ENCODE results near the gene CAPN14.

The CAPN14 gene

DNA sequence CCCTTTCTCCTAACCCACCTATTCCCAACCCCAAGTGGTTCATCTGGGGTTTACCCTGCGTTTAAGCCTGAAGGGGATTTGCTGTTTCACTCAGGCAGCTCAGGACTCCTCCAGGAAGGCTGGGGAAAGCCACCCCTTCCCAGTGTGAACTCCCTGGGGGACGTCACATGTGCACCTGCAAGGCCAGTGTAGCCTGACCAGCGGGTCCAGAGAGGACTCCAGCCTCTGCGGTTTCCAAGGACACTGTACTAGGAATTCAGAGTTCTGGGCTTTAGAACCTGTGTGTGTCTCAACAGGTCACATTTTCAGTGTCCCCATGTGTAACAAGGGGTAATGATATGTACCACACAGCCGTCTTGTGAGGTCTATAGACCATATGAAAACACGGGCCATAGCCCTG is 34.5 kb upstream of the CAPN14 start:
- Histone ChIP-seq H3K4me3 (ENCODE audit: low read depth, low read length) (no peak overlapping the region), H3K4me1 (ENCODE audit: control insufficient read depth, insufficient read depth, low read length) (0 out of 2 replicates have a peak, but pooled peaks cover 4% of the 10 kb centered on the region), H3K9me3 (ENCODE audit: control insufficient read depth, insufficient read depth, low read depth, low read length) (no peaks in the 10 kb centered on the region), H3K36me3 (ENCODE audit: control insufficient read depth in 2 of 2, insufficient read depth in 1 of 2, low read length in 2 of 2) (peaks cover 0 to 21% of the 10 kb centered on the region in 2 experiments; a peak in 1 of 3 replicates), H3K27ac (ENCODE audit: extremely low read depth, low read depth, low read length) (no peak overlapping the region)
- POLR2A ChIA-PET = no interaction called here
- TF ChIP-seq ZNF10 (tag by site-specific recombination; IDR thresholded peaks at IDR 0.05) (no peak), KLF9 (tag by site-specific recombination; IDR thresholded peaks at IDR 0.05; ENCODE audit: low read depth) (no peak), ZNF214 (tag by site-specific recombination; IDR thresholded peaks at IDR 0.05; ENCODE audit: borderline replicate concordance) (no peak), ZNF514 (tag by site-specific recombination; IDR thresholded peaks at IDR 0.05) (no peak), ZNF664 (tag by site-specific recombination; IDR thresholded peaks at IDR 0.05) (no peak), ZNF549 (tag by site-specific recombination; IDR thresholded peaks at IDR 0.05) (no peak), ZNF654 (tag by site-specific recombination; IDR thresholded peaks at IDR 0.05; ENCODE audit: low read depth) (no peak), ZNF416 (tag by site-specific recombination; IDR thresholded peaks at IDR 0.05) (no peak), KLF16 (tag by site-specific recombination; IDR thresholded peaks at IDR 0.05) (no peak), SP3 (tag by site-specific recombination; IDR thresholded peaks at IDR 0.05) (no peak), RBAK (tag by site-specific recombination; IDR thresholded peaks at IDR 0.05) (no peak), ZNF670 (tag by site-specific recombination; IDR thresholded peaks at IDR 0.05; ENCODE audit: low read depth) (no peak), SP7 (tag by site-specific recombination; IDR thresholded peaks at IDR 0.05) (no peak), ZNF433 (tag by site-specific recombination; IDR thresholded peaks at IDR 0.05; ENCODE audit: low read depth) (no peak), ZNF37A (tag by site-specific recombination; IDR thresholded peaks at IDR 0.05) (no peak)
- TF ChIP-seq, protein P1, sequence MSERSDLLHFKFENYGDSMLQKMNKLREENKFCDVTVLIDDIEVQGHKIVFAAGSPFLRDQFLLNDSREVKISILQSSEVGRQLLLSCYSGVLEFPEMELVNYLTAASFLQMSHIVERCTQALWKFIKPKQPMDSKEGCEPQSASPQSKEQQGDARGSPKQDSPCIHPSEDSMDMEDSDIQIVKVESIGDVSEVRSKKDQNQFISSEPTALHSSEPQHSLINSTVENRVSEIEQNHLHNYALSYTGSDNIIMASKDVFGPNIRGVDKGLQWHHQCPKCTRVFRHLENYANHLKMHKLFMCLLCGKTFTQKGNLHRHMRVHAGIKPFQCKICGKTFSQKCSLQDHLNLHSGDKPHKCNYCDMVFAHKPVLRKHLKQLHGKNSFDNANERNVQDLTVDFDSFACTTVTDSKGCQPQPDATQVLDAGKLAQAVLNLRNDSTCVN (tag by site-specific recombination; optimal IDR thresholded peaks at IDR 0.05) = no peak
- TF ChIP-seq, protein P2, sequence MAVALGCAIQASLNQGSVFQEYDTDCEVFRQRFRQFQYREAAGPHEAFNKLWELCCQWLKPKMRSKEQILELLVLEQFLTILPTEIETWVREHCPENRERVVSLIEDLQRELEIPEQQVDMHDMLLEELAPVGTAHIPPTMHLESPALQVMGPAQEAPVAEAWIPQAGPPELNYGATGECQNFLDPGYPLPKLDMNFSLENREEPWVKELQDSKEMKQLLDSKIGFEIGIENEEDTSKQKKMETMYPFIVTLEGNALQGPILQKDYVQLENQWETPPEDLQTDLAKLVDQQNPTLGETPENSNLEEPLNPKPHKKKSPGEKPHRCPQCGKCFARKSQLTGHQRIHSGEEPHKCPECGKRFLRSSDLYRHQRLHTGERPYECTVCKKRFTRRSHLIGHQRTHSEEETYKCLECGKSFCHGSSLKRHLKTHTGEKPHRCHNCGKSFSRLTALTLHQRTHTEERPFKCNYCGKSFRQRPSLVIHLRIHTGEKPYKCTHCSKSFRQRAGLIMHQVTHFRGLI (tag by site-specific recombination; IDR thresholded peaks at IDR 0.05) = no peak
- TF ChIP-seq, protein P3, sequence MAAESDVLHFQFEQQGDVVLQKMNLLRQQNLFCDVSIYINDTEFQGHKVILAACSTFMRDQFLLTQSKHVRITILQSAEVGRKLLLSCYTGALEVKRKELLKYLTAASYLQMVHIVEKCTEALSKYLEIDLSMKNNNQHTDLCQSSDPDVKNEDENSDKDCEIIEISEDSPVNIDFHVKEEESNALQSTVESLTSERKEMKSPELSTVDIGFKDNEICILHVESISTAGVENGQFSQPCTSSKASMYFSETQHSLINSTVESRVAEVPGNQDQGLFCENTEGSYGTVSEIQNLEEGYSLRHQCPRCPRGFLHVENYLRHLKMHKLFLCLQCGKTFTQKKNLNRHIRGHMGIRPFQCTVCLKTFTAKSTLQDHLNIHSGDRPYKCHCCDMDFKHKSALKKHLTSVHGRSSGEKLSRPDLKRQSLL (tag by site-specific recombination; IDR thresholded peaks at IDR 0.05) = no peak
- CTCF ChIA-PET = no interaction called here

DNA sequence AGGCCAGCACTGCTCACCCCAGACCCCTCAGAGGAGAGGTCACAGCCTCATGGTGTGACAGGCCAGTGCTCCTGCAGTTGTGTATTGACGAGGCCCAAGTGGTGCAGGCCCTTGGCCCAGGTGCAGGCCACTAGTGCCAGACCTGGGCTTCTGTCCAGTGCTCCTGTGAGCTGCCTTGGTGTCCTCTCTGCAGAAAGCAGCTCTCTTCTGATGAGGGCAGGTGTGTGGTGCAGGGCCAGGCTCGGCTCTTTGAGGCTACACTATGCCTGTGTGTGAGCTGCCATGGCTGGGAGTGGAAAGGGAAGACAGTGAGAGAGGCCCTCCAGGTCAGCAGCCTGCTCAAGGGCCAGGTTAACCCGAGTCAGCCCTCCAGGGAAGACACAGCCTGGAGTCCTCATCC is 33.7 kb upstream of the CAPN14 start:
- no peaks in the 10 kb centered on the region for H3K4me1 ChIP-seq (ENCODE audit: control insufficient read depth, insufficient read depth, low read length)
- peaks cover 0 to 21% of the 10 kb centered on the region in 2 experiments; a peak in 2 of 3 replicates for H3K36me3 ChIP-seq (ENCODE audit: control insufficient read depth in 2 of 2, insufficient read depth in 1 of 2, low read length in 2 of 2)
- no peak overlapping the region for H3K27ac ChIP-seq (ENCODE audit: extremely low read depth, low read depth, low read length)
- H3K9me3 ChIP-seq (ENCODE audit: control insufficient read depth, insufficient read depth, low read depth, low read length) = no peaks in the 10 kb centered on the region
- no peak overlapping the region for H3K4me3 ChIP-seq (ENCODE audit: low read depth, low read length)
- ChIA-PET POLR2A (no interaction called here), CTCF (interaction anchor here (0.6 kb wide), 1 partner anchor 803 kb away, joined by 3 read pairs; no protein-coding TSS in a partner anchor)
- TF ChIP-seq ZNF776 (tag by site-specific recombination; IDR thresholded peaks at IDR 0.05; ENCODE audit: borderline replicate concordance) (no peak), MEIS1 (CRISPR knock-in tag; IDR thresholded peaks at IDR 0.05; ENCODE audit: borderline replicate concordance) (no peak), ZFP3 (tag by site-specific recombination; IDR thresholded peaks at IDR 0.05; ENCODE audit: low read depth) (no peak), ZBTB7A (tag by site-specific recombination; IDR thresholded peaks at IDR 0.05; ENCODE audit: low read depth) (no peak), ZNF157 (tag by site-specific recombination; IDR thresholded peaks at IDR 0.05) (no peak), ZNF510 (tag by site-specific recombination; IDR thresholded peaks at IDR 0.05; ENCODE audit: insufficient replicate concordance) (no peak), ZNF529 (tag by site-specific recombination; IDR thresholded peaks at IDR 0.05; ENCODE audit: insufficient replicate concordance) (no peak)
- TF ChIP-seq, protein P4, sequence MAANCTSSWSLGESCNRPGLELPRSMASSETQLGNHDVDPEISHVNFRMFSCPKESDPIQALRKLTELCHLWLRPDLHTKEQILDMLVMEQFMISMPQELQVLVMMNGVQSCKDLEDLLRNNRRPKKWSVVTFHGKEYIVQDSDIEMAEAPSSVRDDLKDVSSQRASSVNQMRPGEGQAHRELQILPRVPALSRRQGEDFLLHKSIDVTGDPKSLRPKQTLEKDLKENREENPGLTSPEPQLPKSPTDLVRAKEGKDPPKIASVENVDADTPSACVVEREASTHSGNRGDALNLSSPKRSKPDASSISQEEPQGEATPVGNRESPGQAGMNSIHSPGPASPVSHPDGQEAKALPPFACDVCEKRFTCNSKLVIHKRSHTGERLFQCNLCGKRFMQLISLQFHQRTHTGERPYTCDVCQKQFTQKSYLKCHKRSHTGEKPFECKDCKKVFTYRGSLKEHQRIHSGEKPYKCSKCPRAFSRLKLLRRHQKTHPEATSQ (tag by site-specific recombination; IDR thresholded peaks at IDR 0.05) = no peak
- TF ChIP-seq, protein P5, sequence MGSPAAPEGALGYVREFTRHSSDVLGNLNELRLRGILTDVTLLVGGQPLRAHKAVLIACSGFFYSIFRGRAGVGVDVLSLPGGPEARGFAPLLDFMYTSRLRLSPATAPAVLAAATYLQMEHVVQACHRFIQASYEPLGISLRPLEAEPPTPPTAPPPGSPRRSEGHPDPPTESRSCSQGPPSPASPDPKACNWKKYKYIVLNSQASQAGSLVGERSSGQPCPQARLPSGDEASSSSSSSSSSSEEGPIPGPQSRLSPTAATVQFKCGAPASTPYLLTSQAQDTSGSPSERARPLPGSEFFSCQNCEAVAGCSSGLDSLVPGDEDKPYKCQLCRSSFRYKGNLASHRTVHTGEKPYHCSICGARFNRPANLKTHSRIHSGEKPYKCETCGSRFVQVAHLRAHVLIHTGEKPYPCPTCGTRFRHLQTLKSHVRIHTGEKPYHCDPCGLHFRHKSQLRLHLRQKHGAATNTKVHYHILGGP (tag by site-specific recombination; IDR thresholded peaks at IDR 0.05) = no peak
- TF ChIP-seq, protein P6, sequence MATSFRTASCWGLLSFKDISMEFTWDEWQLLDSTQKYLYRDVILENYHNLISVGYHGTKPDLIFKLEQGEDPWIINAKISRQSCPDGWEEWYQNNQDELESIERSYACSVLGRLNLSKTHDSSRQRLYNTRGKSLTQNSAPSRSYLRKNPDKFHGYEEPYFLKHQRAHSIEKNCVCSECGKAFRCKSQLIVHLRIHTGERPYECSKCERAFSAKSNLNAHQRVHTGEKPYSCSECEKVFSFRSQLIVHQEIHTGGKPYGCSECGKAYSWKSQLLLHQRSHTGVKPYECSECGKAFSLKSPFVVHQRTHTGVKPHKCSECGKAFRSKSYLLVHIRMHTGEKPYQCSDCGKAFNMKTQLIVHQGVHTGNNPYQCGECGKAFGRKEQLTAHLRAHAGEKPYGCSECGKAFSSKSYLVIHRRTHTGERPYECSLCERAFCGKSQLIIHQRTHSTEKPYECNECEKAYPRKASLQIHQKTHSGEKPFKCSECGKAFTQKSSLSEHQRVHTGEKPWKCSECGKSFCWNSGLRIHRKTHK (tag by site-specific recombination; IDR thresholded peaks at IDR 0.05) = no peak
